Astrocyte (in vitro differentiated cells and primary cell): ENCODE results near the gene TP53AIP1. TPM values are rescaled to one million over a fixed set of nuclear protein-coding genes. Genes with fewer than 3 reads are reported as not detected.

Experiments
- DNase-seq: peaks from one replicate; pipeline ENCODE4 v3.0.0-alpha.2; 2010; ENCODE audit warnings: low read depth
- FAIRE-seq: peaks from 2 replicates; lab custom pipeline; 2011; peaks lifted over from hg19 to GRCh38; lab: Jason Lieb, UNC
- H2AFZ ChIP-seq: 2 replicates; pipeline ENCODE4 v1.6.0; 2012; ENCODE audit warnings: low read depth, low read length, inconsistent platforms
- H3K27ac ChIP-seq: 2 replicates; pipeline ENCODE4 v1.5.1; 2011; ENCODE audit warnings: low read depth, low read length, inconsistent platforms
- H3K27me3 ChIP-seq: 2 replicates; pipeline ENCODE4 v1.6.0; 2011; ENCODE audit warnings: low read length, inconsistent platforms; ENCODE audit not compliant: insufficient read depth
- H3K36me3 ChIP-seq: 2 replicates; pipeline ENCODE4 v1.5.1; 2011; ENCODE audit warnings: low read length, inconsistent platforms; ENCODE audit not compliant: insufficient read depth
- H3K4me1 ChIP-seq: 2 replicates; pipeline ENCODE4 v1.5.1; 2011; ENCODE audit warnings: low read length, inconsistent platforms; ENCODE audit not compliant: insufficient read depth
- H3K4me2 ChIP-seq: 2 replicates; pipeline ENCODE4 v1.6.0; 2012; ENCODE audit warnings: low read length, inconsistent platforms
- H3K4me3 ChIP-seq: 2 replicates; pipeline ENCODE4 v1.5.1; 2011; ENCODE audit warnings: low read depth, mild to moderate bottlenecking, low read length, inconsistent platforms; ENCODE audit not compliant: insufficient read depth
- H3K79me2 ChIP-seq: 2 replicates; pipeline ENCODE4 v1.6.0; 2012; ENCODE audit warnings: mild to moderate bottlenecking, low read length, inconsistent platforms; ENCODE audit not compliant: insufficient read depth
- H3K9ac ChIP-seq: 2 replicates; pipeline ENCODE4 v1.6.0; 2012; ENCODE audit warnings: mild to moderate bottlenecking, low read length, inconsistent platforms
- H3K9me3 ChIP-seq: 2 replicates; pipeline ENCODE4 v1.5.1; 2012; ENCODE audit warnings: low read depth, mild to moderate bottlenecking, low read length, inconsistent platforms; ENCODE audit not compliant: insufficient read depth
- H4K20me1 ChIP-seq: 2 replicates; pipeline ENCODE4 v1.6.0; 2012; ENCODE audit warnings: low read length, inconsistent platforms; ENCODE audit not compliant: insufficient read depth
- H3K27ac Mint-ChIP-seq: one replicate; pipeline ENCODE4 v1.8.0; 2021; ENCODE audit warnings: mild to moderate bottlenecking, mixed read lengths; ENCODE audit not compliant: unreplicated experiment
- H3K27me3 Mint-ChIP-seq: one replicate; pipeline ENCODE4 v1.8.0; 2021; ENCODE audit warnings: low read depth, mixed read lengths; ENCODE audit not compliant: unreplicated experiment
- H3K36me3 Mint-ChIP-seq: one replicate; pipeline ENCODE4 v1.8.0; 2021; ENCODE audit warnings: low read depth, mixed read lengths; ENCODE audit not compliant: unreplicated experiment
- H3K4me1 Mint-ChIP-seq: one replicate; pipeline ENCODE4 v1.8.0; 2021; ENCODE audit warnings: low read depth, mixed read lengths; ENCODE audit not compliant: unreplicated experiment
- H3K4me3 Mint-ChIP-seq: one replicate; pipeline ENCODE4 v1.8.0; 2021; ENCODE audit warnings: mild to moderate bottlenecking, moderate library complexity, mixed read lengths; ENCODE audit not compliant: unreplicated experiment
- H3K9me3 Mint-ChIP-seq: one replicate; pipeline ENCODE4 v1.8.0; 2021; ENCODE audit warnings: mild to moderate bottlenecking, mixed read lengths; ENCODE audit not compliant: unreplicated experiment
- CTCF ChIP-seq: IDR thresholded peaks from 2 replicates; pipeline ENCODE4 v1.5.1; 2011; ENCODE audit warnings: low read depth, mild to moderate bottlenecking, inconsistent platforms, low read length, moderate library complexity; ENCODE audit not compliant: insufficient read depth
- EZH2 ChIP-seq: IDR thresholded peaks from 2 replicates; pipeline ENCODE4 v1.6.1; 2012; ENCODE audit warnings: mild to moderate bottlenecking, low read length, inconsistent platforms; ENCODE audit not compliant: insufficient read depth
- total RNA-seq: library from RNA; stranded (reverse); gene quantifications from 2 replicates; pipeline ENCODE4 v1.2.1, GENCODE V29; 2021

TP53AIP1 gene
- total RNA-seq, 1 donor from 2014 or later = 0.20 TPM

- Mint-ChIP-seq H3K4me3 (no peak overlapping the region), H3K36me3 (peaks cover 4% of the 10 kb centered on the region), H3K27me3 (peaks cover 24% of the 10 kb centered on the region), H3K4me1 (peaks cover 7% of the 10 kb centered on the region), H3K9me3 (peaks cover 3% of the 10 kb centered on the region), H3K27ac (no peak overlapping the region)
- no peaks in the 10 kb centered on the region for H3K4me1 ChIP-seq
- H3K9me3 ChIP-seq = no peaks in the 10 kb centered on the region
- H3K36me3 ChIP-seq = no peaks in the 10 kb centered on the region
- H3K4me2 ChIP-seq = no peak overlapping the region
- H3K27me3 ChIP-seq = peaks cover 4% of the 10 kb centered on the region
- no peak overlapping the region for H3K27ac ChIP-seq
- no peaks in the 10 kb centered on the region for H4K20me1 ChIP-seq
- no peak for FAIRE-seq
- TF ChIP-seq CTCF = no peak
- no peak for TF ChIP-seq EZH2
- no peak overlapping the region for H3K4me3 ChIP-seq
- no peaks in the 10 kb centered on the region for H3K79me2 ChIP-seq
- H2AFZ ChIP-seq = no peak overlapping the region
- no peak for DNase-seq
- H3K9ac ChIP-seq = no peak overlapping the region
These were observed 27.5 kb downstream of the TP53AIP1 start for GRCh38 chr11:128915149-128915521.

GRCh38 chr11:128914216-128915148, 28.2 kb downstream of the TP53AIP1 start:
- H3K27me3 ChIP-seq = peaks cover 4% of the 10 kb centered on the region
- no peak for DNase-seq
- no peak overlapping the region for H3K4me3 ChIP-seq
- H3K4me2 ChIP-seq = no peak overlapping the region
- H3K4me1 Mint-ChIP-seq = peaks cover 11% of the 10 kb centered on the region
- peaks cover 4% of the 10 kb centered on the region for H3K36me3 Mint-ChIP-seq
- no peak overlapping the region for H3K9ac ChIP-seq
- no peaks in the 10 kb centered on the region for H3K36me3 ChIP-seq
- H3K27me3 Mint-ChIP-seq = peaks cover 18% of the 10 kb centered on the region
- peaks cover 3% of the 10 kb centered on the region for H3K9me3 Mint-ChIP-seq
- H3K27ac ChIP-seq = no peak overlapping the region
- H3K27ac Mint-ChIP-seq = no peak overlapping the region
- TF ChIP-seq CTCF (no peak), EZH2 (no peak)
- no peaks in the 10 kb centered on the region for H3K4me1 ChIP-seq
- no peak overlapping the region for H3K4me3 Mint-ChIP-seq
- H3K9me3 ChIP-seq = no peaks in the 10 kb centered on the region
- H4K20me1 ChIP-seq = no peaks in the 10 kb centered on the region
- H3K79me2 ChIP-seq = no peaks in the 10 kb centered on the region
- FAIRE-seq = no peak
- no peak overlapping the region for H2AFZ ChIP-seq

- peaks cover 3% of the 10 kb centered on the region for H3K9me3 Mint-ChIP-seq
- H4K20me1 ChIP-seq = no peaks in the 10 kb centered on the region
- H3K9ac ChIP-seq = no peak overlapping the region
- peaks cover 4% of the 10 kb centered on the region for H3K27me3 ChIP-seq
- DNase-seq = no peak
- peaks cover 17% of the 10 kb centered on the region for H3K4me1 Mint-ChIP-seq
- H3K27ac ChIP-seq = no peak overlapping the region
- H3K9me3 ChIP-seq = no peaks in the 10 kb centered on the region
- H3K36me3 ChIP-seq = no peaks in the 10 kb centered on the region
- peaks cover 4% of the 10 kb centered on the region for H3K4me1 ChIP-seq
- FAIRE-seq = no peak
- H3K4me3 Mint-ChIP-seq = no peak overlapping the region
- H2AFZ ChIP-seq = no peak overlapping the region
- peaks cover 4% of the 10 kb centered on the region for H3K36me3 Mint-ChIP-seq
- H3K4me2 ChIP-seq = no peak overlapping the region
- TF ChIP-seq CTCF (no peak), EZH2 (no peak)
- H3K79me2 ChIP-seq = no peaks in the 10 kb centered on the region
- H3K27me3 Mint-ChIP-seq = peaks cover 15% of the 10 kb centered on the region
- no peak overlapping the region for H3K4me3 ChIP-seq
- no peak overlapping the region for H3K27ac Mint-ChIP-seq
These were observed 28.9 kb downstream of the TP53AIP1 start for GRCh38 chr11:128913806-128914205.
